Urinary bladder (tissue), 4 donors: ENCODE measurements around the gene WTIP. TPM values are rescaled to one million over a fixed set of nuclear protein-coding genes. Genes with fewer than 3 reads are reported as not detected.
"Not testable (repeated sequence)": the region's sequence is repeated elsewhere in the genome, so short reads cannot be mapped to it uniquely, and the experiment has no call there.

ENCODE experiments used
- DNase-seq: peaks from one replicate; pipeline ENCODE4 v3.0.0-alpha.2; 2015; ENCODE audit errors: extremely low spot score
- H3K27ac ChIP-seq: one replicate; pipeline ENCODE4 v1.5.1; 2013; ENCODE audit warnings: low read depth, mild to moderate bottlenecking, moderate library complexity
- H3K36me3 ChIP-seq: one replicate; pipeline ENCODE4 v1.6.1; 2013; ENCODE audit warnings: mild to moderate bottlenecking, moderate library complexity; ENCODE audit not compliant: insufficient read depth
- H3K4me1 ChIP-seq: one replicate; pipeline ENCODE4 v1.6.1; 2013; ENCODE audit warnings: mild to moderate bottlenecking, moderate library complexity; ENCODE audit not compliant: insufficient read depth
- H3K4me3 ChIP-seq: one replicate; pipeline ENCODE4 v1.5.1; 2013; ENCODE audit warnings: low read depth, low read length
- WGBS: extraction: QIAGEN DNeasy Blood & Tissue Kit; methylation state at CpG from one replicate; pipeline ENCODE4 v1.1.7; 2013; 5-methylcytosine and 5-hydroxymethylcytosine counted together
- polyA plus RNA-seq: library from polyadenylated mRNA; stranded (reverse); fragments of 200-250 nt; gene quantifications from one replicate; pipeline ENCODE4 v1.2.3, GENCODE V29; 2013
- total RNA-seq: library from RNA; depleted of rRNA; stranded (reverse); fragments of >200 nt; gene quantifications from one replicate; pipeline ENCODE4 v1.2.3, GENCODE V29; 2014
- donor health status: healthy with polysubstance abuse.
- donor health status: healthy.

WTIP gene
- total RNA-seq = 23.1 TPM
- 10.5 TPM for polyA plus RNA-seq

DNA sequence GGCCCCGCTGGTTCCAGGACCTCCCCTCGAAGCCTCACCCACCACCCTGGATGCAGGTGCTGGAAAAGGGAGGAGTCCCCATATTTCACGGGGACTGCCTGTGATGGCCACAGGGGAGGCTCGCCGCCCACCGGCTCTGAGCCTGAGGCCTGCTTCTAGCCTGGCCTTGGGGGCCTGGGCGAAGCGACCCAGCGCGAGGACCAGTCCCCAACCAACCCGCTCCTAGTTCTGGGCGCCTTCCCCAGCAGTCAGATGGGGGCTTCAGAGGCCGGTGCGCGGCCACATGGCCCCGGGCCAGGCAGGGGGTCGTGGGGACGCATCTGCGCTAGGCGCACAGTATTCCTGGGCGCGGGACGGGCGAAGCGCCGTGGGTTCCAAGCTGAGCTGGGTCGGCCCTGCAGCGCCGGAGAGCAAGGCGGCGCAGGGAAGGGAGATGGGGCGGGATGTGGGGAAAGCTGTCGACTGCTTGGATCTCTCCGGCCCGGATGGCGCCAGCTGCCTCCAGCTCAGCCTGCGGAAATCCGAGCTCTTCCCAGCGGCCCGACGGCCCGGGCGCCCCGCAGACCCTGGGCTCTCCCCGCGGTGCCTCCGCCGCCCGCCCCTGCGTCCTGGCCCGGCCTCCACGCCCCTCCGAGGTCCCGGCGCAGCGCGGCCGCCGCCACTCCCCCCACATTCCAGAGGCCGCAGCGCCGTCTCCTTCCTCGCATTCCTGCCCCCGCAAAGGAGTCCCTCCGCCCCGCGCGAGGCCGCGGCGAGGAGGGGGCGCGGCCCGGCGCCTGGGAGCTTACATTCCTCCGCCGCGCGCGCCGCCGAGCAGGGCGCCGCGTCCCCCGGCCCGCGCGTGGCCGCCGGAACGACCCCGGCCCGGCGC lies at the start of gene WTIP:
TSS of gene WTIP (plus strand) at position 788 of the 871 bp plus-strand sequence. CDS start 217 bp downstream, outside the sequence.
- peak; percentile 28 for DNase-seq
- WGBS = 3% methylated on average over 95 of the region's 95 CpGs
- Histone ChIP-seq H3K4me3 (peak within 1 kb of the TSS; percentile 89), H3K27ac (peak within 1 kb of the TSS; percentile 63), H3K4me1 (no peaks in the 10 kb centered on the region), H3K36me3 (no peaks in the 10 kb centered on the region)

GRCh38 chr19:34432797-34433196 lies 48.8 kb upstream of the WTIP start:
- peaks cover 3% of the 10 kb centered on the region for H3K36me3 ChIP-seq
- no peak overlapping the region for H3K4me3 ChIP-seq
- peaks cover 2% of the 10 kb centered on the region for H3K4me1 ChIP-seq
- no peak overlapping the region for H3K27ac ChIP-seq
- no peak for DNase-seq
- 73% methylated on average over 5 of the region's 5 CpGs for WGBS

- Histone ChIP-seq H3K4me3 (no peak overlapping the region), H3K4me1 (no peaks in the 10 kb centered on the region), H3K27ac (no peak overlapping the region), H3K36me3 (peaks cover 3% of the 10 kb centered on the region)
- WGBS = 90% methylated on average over 3 of the region's 3 CpGs
- DNase-seq = no peak
Observed at GRCh38 chr19:34436716-34437115, 44.8 kb upstream of the WTIP start.

DNA sequence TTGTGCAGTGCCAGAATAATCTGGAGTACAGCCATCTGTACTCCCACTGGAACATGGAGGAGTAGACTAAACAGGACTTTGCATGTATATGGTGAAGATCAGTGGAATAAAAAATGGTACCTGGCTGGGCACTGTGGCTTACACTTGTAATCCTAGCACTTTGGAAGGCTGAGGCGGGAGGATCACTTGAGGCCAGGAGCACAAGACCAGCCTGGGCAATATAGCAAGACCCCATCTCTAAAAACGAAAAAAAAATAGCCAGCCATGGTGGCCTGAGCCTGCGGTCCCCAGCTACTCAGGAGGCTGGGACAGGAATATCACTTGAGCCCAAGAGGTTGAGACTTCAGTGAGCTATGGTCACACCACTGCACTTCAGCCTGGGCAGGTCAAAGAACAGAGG lies 33.4 kb upstream of the WTIP start:
- Histone ChIP-seq H3K4me1 (no peaks in the 10 kb centered on the region), H3K4me3 (no peak overlapping the region), H3K27ac (no peak overlapping the region), H3K36me3 (peaks cover 10% of the 10 kb centered on the region)
- DNase-seq = no peak
- WGBS = 94% methylated on average over 3 of the region's 3 CpGs

GRCh38 chr19:34452723-34453122 lies 28.8 kb upstream of the WTIP start:
- Histone ChIP-seq H3K36me3 (peaks cover 4% of the 10 kb centered on the region), H3K4me1 (no peaks in the 10 kb centered on the region)

DNA sequence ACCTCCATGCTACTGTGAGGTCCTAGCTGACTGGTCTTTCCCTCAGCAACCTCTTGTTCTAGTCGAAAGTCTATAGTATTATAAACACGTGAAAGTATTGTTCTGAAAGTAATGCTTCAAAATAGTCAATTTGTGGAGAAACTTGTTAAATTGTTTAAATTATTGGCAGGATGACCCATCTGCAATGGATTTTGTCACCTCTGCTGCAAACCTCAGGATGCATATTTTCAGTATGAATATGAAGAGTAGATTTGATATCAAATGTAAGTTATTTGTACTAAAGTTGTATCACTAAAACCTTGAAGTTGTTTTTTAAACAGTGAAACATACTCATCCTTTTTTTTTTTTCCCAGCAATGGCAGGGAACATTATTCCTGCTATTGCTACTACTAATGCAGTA lies 27.5 kb upstream of the WTIP start:
- H3K36me3 ChIP-seq = peaks cover 11% of the 10 kb centered on the region
- WGBS = 90% methylated on average over 2 of the region's 2 CpGs
- DNase-seq = no peak
- no peak overlapping the region for H3K4me3 ChIP-seq
- no peaks in the 10 kb centered on the region for H3K4me1 ChIP-seq
- no peak overlapping the region for H3K27ac ChIP-seq

More at GRCh38 chr19:34452723-34453122, 28.8 kb upstream of the WTIP start:
- no peak for DNase-seq
- no peak overlapping the region for H3K27ac ChIP-seq
- no peak overlapping the region for H3K4me3 ChIP-seq

DNA sequence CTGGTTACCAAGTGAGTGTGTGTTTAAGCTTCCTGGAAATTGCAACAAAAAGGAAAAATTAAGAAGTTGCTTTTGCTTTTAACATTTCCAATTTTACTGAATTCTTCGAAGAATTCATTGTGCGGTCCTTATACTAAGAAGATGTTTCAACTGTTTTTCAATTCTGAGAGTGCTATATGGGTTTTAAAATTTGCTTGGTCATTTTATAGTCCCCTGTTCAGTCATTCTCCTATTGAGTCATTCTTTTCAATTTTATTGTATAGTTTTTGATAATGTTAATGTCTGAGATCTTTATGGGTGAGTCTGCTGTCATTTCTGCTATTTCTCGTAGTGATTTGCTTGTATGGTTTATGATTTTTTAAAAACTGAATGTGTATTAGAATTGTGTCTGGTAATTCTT lies 26.9 kb upstream of the WTIP start:
- H3K4me3 ChIP-seq = no peak overlapping the region
- H3K27ac ChIP-seq = no peak overlapping the region
- no peaks in the 10 kb centered on the region for H3K4me1 ChIP-seq
- no peak for DNase-seq
- H3K36me3 ChIP-seq = peaks cover 11% of the 10 kb centered on the region
- WGBS = 96% methylated on average over 3 of the region's 3 CpGs

DNA sequence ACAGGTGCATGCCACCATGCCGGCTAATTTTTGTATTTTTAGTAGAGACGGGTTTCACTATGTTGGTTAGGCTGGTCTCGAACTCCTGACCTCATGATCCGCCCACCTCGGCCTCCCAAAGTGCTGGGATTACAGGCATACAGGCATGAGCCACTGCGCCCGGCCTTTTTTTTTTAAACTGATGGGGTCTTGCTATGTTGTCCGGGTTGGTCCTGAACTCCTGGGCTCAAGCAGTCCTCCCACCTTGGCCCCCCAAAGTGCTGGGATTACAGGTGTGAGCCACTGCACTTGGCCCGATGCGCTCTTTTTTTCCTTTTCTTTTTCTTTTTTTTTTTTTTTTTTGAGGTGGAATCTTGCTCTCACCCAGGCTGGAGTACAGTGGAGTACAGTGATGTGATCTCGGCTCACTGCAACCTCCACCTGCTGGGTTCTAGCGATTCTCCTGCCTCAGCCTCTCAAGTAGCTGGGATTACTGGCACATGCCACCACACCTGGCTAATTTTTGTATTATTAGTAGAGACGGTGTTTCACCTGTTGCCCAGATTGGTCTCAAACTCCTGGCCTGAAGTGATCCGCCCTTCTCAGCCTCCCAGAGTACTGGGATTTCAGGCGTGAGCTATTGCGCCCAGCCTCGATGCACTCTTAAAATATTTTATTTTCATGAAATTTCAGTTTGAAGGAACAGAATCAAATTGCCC lies 25.6 kb upstream of the WTIP start:
- H3K4me1 ChIP-seq = not testable (repeated sequence)
- peaks cover 11% of the 10 kb centered on the region for H3K36me3 ChIP-seq
- WGBS = 91% methylated on average over 17 of the region's 17 CpGs

GRCh38 chr19:34457446-34457845 lies 24.1 kb upstream of the WTIP start:
- peaks cover 11% of the 10 kb centered on the region for H3K36me3 ChIP-seq
- H3K4me1 ChIP-seq = no peaks in the 10 kb centered on the region
- no peak overlapping the region for H3K4me3 ChIP-seq
- WGBS = 67% methylated on average over 4 of the region's 4 CpGs
- no peak for DNase-seq
- H3K27ac ChIP-seq = no peak overlapping the region

More for the DNA sequence above, 25.6 kb upstream of the WTIP start:
- not testable (repeated sequence) for H3K27ac ChIP-seq, H3K4me3 ChIP-seq, DNase-seq

DNA sequence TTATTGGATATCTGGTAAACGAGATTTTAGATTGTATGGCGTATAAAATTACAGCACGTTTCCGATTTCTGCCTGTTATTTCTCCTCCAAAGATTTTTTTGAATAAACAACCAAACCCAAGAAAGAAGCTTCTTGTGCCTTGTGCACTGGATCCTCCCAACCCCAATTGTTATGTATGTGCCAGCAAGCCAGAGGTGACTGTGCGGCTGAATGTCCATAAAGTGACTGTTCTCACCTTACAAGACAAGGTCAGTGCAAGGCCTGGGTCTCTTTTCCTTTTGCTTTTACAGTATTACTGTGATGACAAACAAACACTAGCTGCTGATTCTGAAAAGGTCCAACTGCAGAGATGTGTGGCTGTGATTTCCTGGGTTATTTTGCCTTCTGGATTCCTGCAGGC lies 22.9 kb upstream of the WTIP start:
- no peak overlapping the region for H3K27ac ChIP-seq
- H3K4me1 ChIP-seq = no peaks in the 10 kb centered on the region
- WGBS = 88% methylated on average over 5 of the region's 5 CpGs
- no peak overlapping the region for H3K4me3 ChIP-seq
- peaks cover 9% of the 10 kb centered on the region for H3K36me3 ChIP-seq
- no peak for DNase-seq

GRCh38 chr19:34459614-34460013 lies 21.9 kb upstream of the WTIP start:
- DNase-seq = peak; percentile 50
- WGBS = 88% methylated on average over 2 of the region's 2 CpGs
- no peak overlapping the region for H3K4me3 ChIP-seq
- H3K36me3 ChIP-seq = peaks cover 7% of the 10 kb centered on the region
- no peaks in the 10 kb centered on the region for H3K4me1 ChIP-seq
- H3K27ac ChIP-seq = no peak overlapping the region

DNA sequence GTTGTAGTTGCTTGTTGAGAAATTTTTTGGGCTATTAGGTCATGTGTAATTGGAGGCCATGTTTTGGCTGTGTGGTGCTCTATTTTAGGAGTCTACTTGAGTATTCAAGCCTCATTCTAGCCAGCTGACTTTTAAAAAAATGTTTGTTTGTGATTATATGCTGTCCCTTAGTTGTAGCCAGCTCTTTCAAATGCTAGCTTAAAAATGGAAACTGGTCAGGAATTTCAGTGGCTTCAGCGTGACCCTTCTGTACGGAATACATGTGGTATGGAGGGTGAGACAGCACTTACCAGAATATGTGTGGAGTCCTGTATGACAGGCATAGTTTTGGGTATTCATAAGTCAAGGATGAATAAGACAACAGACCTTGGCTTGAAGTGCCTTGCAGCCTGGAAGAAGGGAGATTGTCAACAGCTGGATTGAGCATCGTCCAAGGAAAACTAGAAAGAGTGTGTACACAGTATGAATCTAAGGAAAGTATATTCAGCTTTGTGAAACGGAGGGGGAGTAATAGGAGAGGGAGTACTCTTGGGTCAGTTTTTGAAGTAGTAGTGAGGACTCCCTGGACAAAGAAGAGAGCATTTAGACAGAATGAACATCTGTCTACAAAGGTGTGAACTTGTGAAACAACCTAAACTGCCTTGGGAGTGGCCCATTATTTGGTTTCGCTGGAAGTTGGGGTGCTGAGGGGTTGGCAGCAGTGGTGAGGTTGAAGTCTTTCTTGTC lies 20.0 kb upstream of the WTIP start:
- Histone ChIP-seq H3K4me3 (no peak overlapping the region), H3K4me1 (no peaks in the 10 kb centered on the region), H3K27ac (no peak overlapping the region), H3K36me3 (peaks cover 16% of the 10 kb centered on the region)
- DNase-seq = no peak
- 83% methylated on average over 5 of the region's 5 CpGs for WGBS

GRCh38 chr19:34464785-34465184 lies 16.8 kb upstream of the WTIP start:
- 96% methylated on average over 4 of the region's 4 CpGs for WGBS
- not testable (repeated sequence) for DNase-seq

More at GRCh38 chr19:34464785-34465184, 16.8 kb upstream of the WTIP start:
- H3K36me3 ChIP-seq = peaks cover 12% of the 10 kb centered on the region
- H3K27ac ChIP-seq, H3K4me3 ChIP-seq, H3K4me1 ChIP-seq: not testable (repeated sequence)
